GM12891 (cell line): ENCODE results near the gene CRHR2. TPM values are rescaled to one million over a fixed set of nuclear protein-coding genes. Genes with fewer than 3 reads are reported as not detected.

Source experiments
- DNase-seq: peaks from one replicate; pipeline ENCODE4 v3.0.0; 2011; ENCODE audit warnings: low spot score; ENCODE audit not compliant: insufficient read length
- FAIRE-seq: peaks from 2 replicates; lab custom pipeline; 2011; peaks lifted over from hg19 to GRCh38; lab: Jason Lieb, UNC
- PAX5 ChIP-seq: IDR thresholded peaks from 2 replicates; pipeline ENCODE4 v1.6.1; 2011; ENCODE audit warnings: low read length, moderate library complexity, mild to moderate bottlenecking; ENCODE audit not compliant: insufficient read depth, severe bottlenecking
- POLR2A ChIP-seq: IDR thresholded peaks from 2 replicates; pipeline ENCODE4 v1.6.1; 2011; ENCODE audit warnings: low read depth, low read length, control low read depth
- POLR2AphosphoS5 ChIP-seq: IDR thresholded peaks from 2 replicates; pipeline ENCODE4 v1.6.1; 2011; ENCODE audit warnings: low read depth, low read length, control low read depth
- POU2F2 ChIP-seq: IDR thresholded peaks from 2 replicates; pipeline ENCODE4 v1.6.1; 2011; ENCODE audit warnings: low read depth, mild to moderate bottlenecking, control low read depth, low read length, moderate library complexity
- SPI1 ChIP-seq: IDR thresholded peaks from 2 replicates; pipeline ENCODE4 v1.6.1; 2011; ENCODE audit warnings: low read depth, low read length, control low read depth
- TAF1 ChIP-seq: IDR thresholded peaks from 2 replicates; pipeline ENCODE4 v1.6.1; 2011; ENCODE audit warnings: low read depth, low read length, control low read depth
- polyA plus RNA-seq: library from polyadenylated mRNA; unstranded; fragments of >200 nt; gene quantifications from one replicate; pipeline ENCODE4 v1.2.1, GENCODE V29; 2012; ENCODE audit warnings: low read depth, missing spikeins, inconsistent platforms; ENCODE audit not compliant: missing spikeins

Gene CRHR2
- polyA plus RNA-seq: 0.04 TPM

GRCh38 chr7:30682212-30683083 lies at the start of gene CRHR2:
CRHR2 (minus strand) TSS chr7:30682456; CDS start chr7:30682280, 176 bp downstream.
- TF ChIP-seq POU2F2 (no peak), PAX5 (no peak), TAF1 (no peak), SPI1 (no peak), POLR2A (no peak), POLR2AphosphoS5 (no peak)
- DNase-seq (peak; percentile 42), FAIRE-seq (no peak)

- DNase-seq (no peak), FAIRE-seq (no peak)
- TF ChIP-seq PAX5: no peak
- no peak for TF ChIP-seq TAF1
- TF ChIP-seq POU2F2: no peak
- TF ChIP-seq POLR2A: no peak
- TF ChIP-seq SPI1: no peak
- no peak for TF ChIP-seq POLR2AphosphoS5
Observed at GRCh38 chr7:30731581-30731980, 49.3 kb upstream of the CRHR2 start.

- TF ChIP-seq POU2F2: no peak
- no peak for TF ChIP-seq SPI1
- TF ChIP-seq POLR2AphosphoS5: no peak
- TF ChIP-seq TAF1: no peak
- no peak for TF ChIP-seq PAX5
- no peak for TF ChIP-seq POLR2A
- FAIRE-seq (no peak), DNase-seq (no peak)
Observed at GRCh38 chr7:30730996-30731395, 48.7 kb upstream of the CRHR2 start.

GRCh38 chr7:30730097-30730496 lies 47.8 kb upstream of the CRHR2 start:
- TF ChIP-seq POLR2AphosphoS5: no peak
- TF ChIP-seq TAF1: no peak
- no peak for TF ChIP-seq POU2F2
- TF ChIP-seq POLR2A: no peak
- TF ChIP-seq SPI1: no peak
- TF ChIP-seq PAX5: no peak
- no peak for DNase-seq
- no peak for FAIRE-seq

GRCh38 chr7:30729642-30730041 lies 47.4 kb upstream of the CRHR2 start:
- FAIRE-seq: no peak
- no peak for DNase-seq
- TF ChIP-seq SPI1 (no peak), POLR2A (no peak), POLR2AphosphoS5 (no peak), POU2F2 (no peak), TAF1 (no peak)

GRCh38 chr7:30728591-30729100 lies 46.4 kb upstream of the CRHR2 start:
- FAIRE-seq (no peak), DNase-seq (no peak)
- no peak for TF ChIP-seq POU2F2
- no peak for TF ChIP-seq POLR2AphosphoS5
- TF ChIP-seq TAF1: no peak
- no peak for TF ChIP-seq SPI1
- no peak for TF ChIP-seq POLR2A
- no peak for TF ChIP-seq PAX5

GRCh38 chr7:30727061-30727945 lies 45.0 kb upstream of the CRHR2 start:
- TF ChIP-seq SPI1 (peak; percentile 12; the same call in 1 of the 2 replicates), PAX5 (no peak)
- DNase-seq (peak; percentile 35), FAIRE-seq (peak; percentile 78)

- no peak for DNase-seq
- no peak for FAIRE-seq
- no peak for TF ChIP-seq POLR2AphosphoS5
- TF ChIP-seq TAF1: no peak
- TF ChIP-seq POU2F2: no peak
- TF ChIP-seq PAX5: no peak
- TF ChIP-seq POLR2A: no peak
- TF ChIP-seq SPI1: no peak
Observed at GRCh38 chr7:30726296-30727006, 44.2 kb upstream of the CRHR2 start.

GRCh38 chr7:30723776-30724175 lies 41.5 kb upstream of the CRHR2 start:
- FAIRE-seq (no peak), DNase-seq (no peak)
- TF ChIP-seq PAX5 (no peak), TAF1 (no peak), POLR2A (no peak)
